Measurements from ENCODE around the gene DNAH2.

Gene DNAH2

GRCh38 chr17:7856811-7857712 lies 139.5 kb downstream of the DNAH2 start, which contains the start of gene NAA38:
Gene NAA38, minus strand, starts transcription at chr17:7857559. Its CDS starts 96 bp downstream, at chr17:7857463.
- TF ChIP-seq EZH2 (IDR thresholded peaks at IDR 0.05; ENCODE audit: borderline replicate concordance, low read length) (no peak), CTCF (IDR thresholded peaks at IDR 0.05; ENCODE audit: low read length) (peak; percentile 47; the same call in 1 of the 2 replicates)
- no peaks in the 10 kb centered on the region for H3K27me3 ChIP-seq (ENCODE audit: insufficient read depth, low read length)
- no peaks in the 10 kb centered on the region for H3K9me3 ChIP-seq (ENCODE audit: low read length)
- H4K20me1 ChIP-seq (ENCODE audit: insufficient read depth, low read length) = no peaks in the 10 kb centered on the region
- no peaks in the 10 kb centered on the region for H3K79me2 ChIP-seq (ENCODE audit: insufficient read depth, low read length)
- no peaks in the 10 kb centered on the region for H3F3A ChIP-seq (ENCODE audit: insufficient read depth, low read length)
- no peak within 1 kb of the TSS for H2AFZ ChIP-seq (ENCODE audit: low read length)
- peak within 1 kb of the TSS; percentile 65 for H3K4me3 ChIP-seq (ENCODE audit: low read depth, low read length, poor library complexity, severe bottlenecking)
- H3K9me2 ChIP-seq (ENCODE audit: low read depth, low read length) = no peaks in the 10 kb centered on the region
- H3K36me3 ChIP-seq (ENCODE audit: insufficient read depth, low read length) = peaks cover 38% of the 10 kb centered on the region; the same call in 1 of the 2 replicates
- H3K4me1 ChIP-seq (ENCODE audit: insufficient read depth, low read length, severe bottlenecking) = peaks cover 32% of the 10 kb centered on the region
- H3K9ac ChIP-seq (ENCODE audit: low read length) = peak within 1 kb of the TSS; percentile 92
- peak within 1 kb of the TSS; percentile 80 for H3K4me2 ChIP-seq (ENCODE audit: low read length)
- H3K27ac ChIP-seq (ENCODE audit: low read depth, low read length, poor library complexity, severe bottlenecking) = peak within 1 kb of the TSS; percentile 92

DNA sequence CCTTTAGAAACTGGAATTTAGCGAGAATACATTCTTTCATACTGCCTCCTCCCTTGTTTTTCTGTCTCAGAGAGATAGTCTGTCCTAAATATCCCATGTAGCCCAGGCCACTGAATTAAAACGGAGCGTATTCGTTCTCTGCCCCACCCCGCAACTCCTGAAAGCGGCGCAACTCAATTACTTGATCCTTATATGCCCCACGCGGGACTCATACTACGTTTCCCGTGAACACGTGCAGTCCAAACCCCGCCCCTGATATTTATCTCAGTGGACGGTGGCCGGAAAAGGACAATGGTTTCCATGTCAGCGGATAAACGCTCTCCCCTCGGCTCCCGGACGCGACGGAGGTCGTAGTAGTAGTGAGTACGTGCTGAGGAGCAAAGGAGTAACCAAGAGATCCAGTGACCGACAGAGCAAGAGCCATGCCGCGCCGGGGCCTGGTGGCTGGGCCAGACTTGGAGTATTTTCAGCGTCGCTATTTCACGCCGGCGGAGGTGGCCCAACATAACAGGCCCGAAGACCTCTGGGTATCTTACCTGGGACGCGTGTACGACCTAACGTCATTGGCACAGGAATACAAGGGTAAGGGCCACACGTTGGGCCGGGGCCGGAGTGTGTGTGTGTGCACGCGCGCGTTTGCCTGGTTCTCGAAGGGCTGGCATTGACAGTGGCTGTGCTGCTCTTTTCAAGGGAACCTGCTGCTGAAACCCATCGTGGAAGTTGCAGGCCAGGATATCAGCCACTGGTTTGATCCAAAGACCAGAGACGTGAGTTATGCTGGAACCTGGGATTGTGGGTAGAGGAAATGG lies 140.4 kb downstream of the DNAH2 start, which contains the start of gene CYB5D1:
TSS of gene CYB5D1 (plus strand) at position 291 of the 809 bp plus-strand sequence. CDS start at position 423, 132 bp downstream.
- H3K9me3 ChIP-seq (ENCODE audit: low read length) = no peaks in the 10 kb centered on the region
- H3K4me3 ChIP-seq (ENCODE audit: low read depth, low read length, poor library complexity, severe bottlenecking) = peak within 1 kb of the TSS; percentile 65
- peak within 1 kb of the TSS; percentile 92 for H3K9ac ChIP-seq (ENCODE audit: low read length)
- peak within 1 kb of the TSS; percentile 80 for H3K4me2 ChIP-seq (ENCODE audit: low read length)
- no peaks in the 10 kb centered on the region for H3F3A ChIP-seq (ENCODE audit: insufficient read depth, low read length)
- H3K9me2 ChIP-seq (ENCODE audit: low read depth, low read length) = no peaks in the 10 kb centered on the region
- peaks cover 32% of the 10 kb centered on the region; the same call in 1 of the 2 replicates for H3K36me3 ChIP-seq (ENCODE audit: insufficient read depth, low read length)
- H2AFZ ChIP-seq (ENCODE audit: low read length) = no peak within 1 kb of the TSS
- H4K20me1 ChIP-seq (ENCODE audit: insufficient read depth, low read length) = no peaks in the 10 kb centered on the region
- H3K4me1 ChIP-seq (ENCODE audit: insufficient read depth, low read length, severe bottlenecking) = peaks cover 32% of the 10 kb centered on the region
- H3K27ac ChIP-seq (ENCODE audit: low read depth, low read length, poor library complexity, severe bottlenecking) = peak within 1 kb of the TSS; percentile 92
- H3K79me2 ChIP-seq (ENCODE audit: insufficient read depth, low read length) = no peaks in the 10 kb centered on the region
- H3K27me3 ChIP-seq (ENCODE audit: insufficient read depth, low read length) = no peaks in the 10 kb centered on the region
- no peak for TF ChIP-seq CTCF (IDR thresholded peaks at IDR 0.05; ENCODE audit: low read length)
- TF ChIP-seq EZH2 (IDR thresholded peaks at IDR 0.05; ENCODE audit: borderline replicate concordance, low read length) = no peak

GRCh38 chr17:7858522-7858810 lies 140.9 kb downstream of the DNAH2 start:
- Histone ChIP-seq H3K4me2 (ENCODE audit: low read length) (peak overlapping the region; percentile 80), H3K79me2 (ENCODE audit: insufficient read depth, low read length) (no peaks in the 10 kb centered on the region)

More at GRCh38 chr17:7858522-7858810, 140.9 kb downstream of the DNAH2 start:
- no peak for TF ChIP-seq EZH2 (IDR thresholded peaks at IDR 0.05; ENCODE audit: borderline replicate concordance, low read length)
- TF ChIP-seq CTCF (IDR thresholded peaks at IDR 0.05; ENCODE audit: low read length) = peak; percentile 60
- H3K9me3 ChIP-seq (ENCODE audit: low read length) = no peaks in the 10 kb centered on the region
- H3K9me2 ChIP-seq (ENCODE audit: low read depth, low read length) = no peaks in the 10 kb centered on the region
- no peak overlapping the region for H2AFZ ChIP-seq (ENCODE audit: low read length)
- H4K20me1 ChIP-seq (ENCODE audit: insufficient read depth, low read length) = no peaks in the 10 kb centered on the region
- peaks cover 37% of the 10 kb centered on the region for H3K4me1 ChIP-seq (ENCODE audit: insufficient read depth, low read length, severe bottlenecking)
- no peaks in the 10 kb centered on the region for H3K27me3 ChIP-seq (ENCODE audit: insufficient read depth, low read length)
- peaks cover 31% of the 10 kb centered on the region; the same call in 1 of the 2 replicates for H3K36me3 ChIP-seq (ENCODE audit: insufficient read depth, low read length)
- H3K4me3 ChIP-seq (ENCODE audit: low read depth, low read length, poor library complexity, severe bottlenecking) = peak overlapping the region; percentile 65
- peak overlapping the region; percentile 92 for H3K9ac ChIP-seq (ENCODE audit: low read length)
- no peaks in the 10 kb centered on the region for H3F3A ChIP-seq (ENCODE audit: insufficient read depth, low read length)
- H3K27ac ChIP-seq (ENCODE audit: low read depth, low read length, poor library complexity, severe bottlenecking) = peak overlapping the region; percentile 92
